HG03558 (cell line): ENCODE measurements around the gene APOL3.
"Not testable (repeated sequence)": the region's sequence is repeated elsewhere in the genome, so short reads cannot be mapped to it uniquely, and the experiment has no call there.

Source experiments
- ATAC-seq: cut with Tn5 transposase; IDR thresholded peaks from one replicate; pipeline ENCODE4 v1.9.1; 2021; ENCODE audit warnings: moderate number of reproducible peaks; ENCODE audit not compliant: unreplicated experiment; ENCODE audit errors: extremely low read depth

APOL3 gene

GRCh38 chr22:36194385-36194784, 33.8 kb upstream of the APOL3 start:
- ATAC-seq = no peak

GRCh38 chr22:36193577-36193976, 33.0 kb upstream of the APOL3 start:
- ATAC-seq = no peak

DNA sequence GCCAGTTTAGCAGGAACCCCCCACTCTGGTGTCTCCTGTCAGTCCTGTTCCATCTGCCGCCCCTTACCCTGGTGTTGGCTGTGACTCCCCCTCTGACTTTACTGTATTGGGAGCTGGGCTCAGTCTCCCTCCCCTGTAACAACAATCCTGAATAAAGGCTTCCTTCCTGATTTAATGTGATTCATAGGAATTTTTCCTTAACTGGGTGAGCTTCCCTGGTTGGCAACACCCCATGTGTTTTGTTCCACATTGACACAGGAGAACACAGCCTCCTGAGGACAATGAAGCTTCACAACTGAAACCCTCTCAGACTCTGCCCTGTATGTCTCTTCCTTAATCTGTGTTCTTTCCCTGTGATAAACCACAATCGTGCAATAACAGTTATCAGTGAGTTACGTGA, 32.6 kb upstream of the APOL3 start:
- ATAC-seq = no peak

DNA sequence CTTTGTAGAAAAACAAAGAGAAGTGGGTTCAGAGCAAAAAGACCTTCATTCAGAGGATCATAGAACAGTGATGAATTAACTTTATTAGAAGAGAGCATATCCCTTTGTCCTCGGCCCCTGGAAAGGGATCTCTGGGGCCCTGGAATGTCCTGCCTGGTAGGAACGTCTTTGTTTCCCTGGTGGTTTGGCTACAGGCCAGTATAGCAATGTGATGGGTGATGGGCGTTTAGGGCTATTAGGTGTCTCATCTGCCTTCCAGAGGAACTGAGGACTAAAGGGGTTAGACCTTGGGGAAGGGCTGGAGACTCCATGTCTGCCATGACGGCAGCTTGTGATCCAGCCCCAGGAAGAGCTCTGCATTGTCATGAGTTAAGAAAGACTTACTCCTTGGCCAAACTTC, 32.0 kb upstream of the APOL3 start:
- no peak for ATAC-seq

- ATAC-seq = no peak
Measured at GRCh38 chr22:36191106-36191836, 30.7 kb upstream of the APOL3 start.

- ATAC-seq = not testable (repeated sequence)
Measured at GRCh38 chr22:36187862-36188261, 27.3 kb upstream of the APOL3 start.

DNA sequence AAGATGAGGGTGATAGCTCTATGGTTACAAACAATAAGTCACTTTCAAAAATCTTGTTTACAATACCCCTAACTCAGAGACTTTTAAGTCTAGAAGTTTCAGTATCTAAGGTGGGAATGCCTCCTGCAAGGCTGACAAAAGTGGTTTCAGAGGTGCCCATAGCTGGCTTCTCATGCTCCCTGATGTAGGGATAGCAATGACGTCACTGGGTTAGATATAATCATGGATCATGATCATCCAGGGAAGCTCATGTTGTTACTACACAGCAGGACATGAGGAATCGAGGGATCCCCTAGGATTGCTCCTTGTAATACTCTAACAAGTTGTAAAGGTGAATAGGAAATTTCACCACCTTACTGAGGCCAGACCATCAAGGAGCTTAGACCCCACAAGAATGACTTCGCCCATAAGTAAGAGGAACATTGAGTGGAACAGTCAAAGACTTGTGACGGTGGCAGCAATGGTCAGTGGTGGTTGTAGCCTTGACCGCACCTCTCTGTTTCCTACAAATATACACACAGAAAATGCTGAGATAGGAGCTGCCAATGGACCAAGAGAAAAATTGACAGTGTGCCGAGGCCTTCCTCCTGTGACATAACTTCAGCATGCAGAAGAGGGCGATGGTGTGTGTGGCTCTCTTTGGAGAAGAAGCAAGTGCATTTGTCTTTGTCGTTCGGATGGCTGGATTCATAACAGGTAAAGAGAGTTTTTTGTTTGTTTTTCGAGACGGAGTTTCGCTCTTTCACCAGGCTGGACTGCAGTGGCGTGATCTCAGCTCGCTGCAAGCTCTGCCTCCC, 25.5 kb upstream of the APOL3 start:
- no peak for ATAC-seq

DNA sequence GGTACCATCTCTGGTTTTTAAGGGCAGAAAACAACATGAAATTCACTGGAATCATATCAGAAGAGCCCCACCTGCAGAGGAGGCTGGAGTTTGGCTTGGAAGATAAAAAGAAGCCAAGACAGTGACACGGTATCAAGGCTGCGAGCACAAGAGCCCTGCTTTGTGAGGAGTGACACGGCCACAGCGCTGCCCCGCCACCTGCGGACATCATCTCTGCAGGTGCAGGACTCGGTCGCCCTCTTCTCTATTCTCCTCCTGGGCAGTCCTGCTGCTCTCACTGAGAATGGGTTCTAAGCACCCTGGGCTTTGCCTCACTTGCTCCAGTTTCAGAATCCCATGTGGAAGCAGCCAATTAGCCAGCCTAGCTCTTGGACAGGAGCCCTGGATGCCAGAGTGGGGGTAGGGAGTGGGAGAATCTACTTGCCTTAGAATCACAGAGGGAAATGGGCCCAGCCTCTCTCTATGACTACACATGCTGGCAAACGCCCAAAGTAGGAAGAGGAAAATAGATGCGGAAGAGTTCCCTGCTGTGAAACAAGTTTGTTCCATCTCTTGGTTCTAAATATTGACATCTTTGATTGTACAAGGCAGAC, 24.0 kb upstream of the APOL3 start:
- ATAC-seq = no peak

DNA sequence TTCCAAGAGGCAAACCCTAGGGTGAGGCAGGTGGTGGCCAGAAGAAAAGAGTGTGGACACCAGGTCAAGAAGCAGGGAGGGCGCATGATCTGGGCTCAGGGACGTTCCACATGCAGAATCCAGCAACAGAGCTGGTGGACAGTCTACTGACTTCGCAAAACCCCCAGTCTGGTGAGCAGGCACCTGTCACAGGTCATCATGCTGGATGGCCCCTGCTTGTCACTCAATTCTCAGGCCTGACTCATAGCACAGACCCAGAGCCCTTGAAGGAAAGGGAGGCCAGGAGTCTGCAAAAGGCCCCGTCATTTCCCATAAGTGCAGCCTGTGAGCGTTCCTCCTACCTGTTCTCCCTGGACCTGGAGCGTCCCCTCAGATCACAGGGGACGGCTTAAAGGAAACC, 22.9 kb upstream of the APOL3 start:
- no peak for ATAC-seq

- ATAC-seq = no peak
Measured at GRCh38 chr22:36182857-36183256, 22.3 kb upstream of the APOL3 start.

DNA sequence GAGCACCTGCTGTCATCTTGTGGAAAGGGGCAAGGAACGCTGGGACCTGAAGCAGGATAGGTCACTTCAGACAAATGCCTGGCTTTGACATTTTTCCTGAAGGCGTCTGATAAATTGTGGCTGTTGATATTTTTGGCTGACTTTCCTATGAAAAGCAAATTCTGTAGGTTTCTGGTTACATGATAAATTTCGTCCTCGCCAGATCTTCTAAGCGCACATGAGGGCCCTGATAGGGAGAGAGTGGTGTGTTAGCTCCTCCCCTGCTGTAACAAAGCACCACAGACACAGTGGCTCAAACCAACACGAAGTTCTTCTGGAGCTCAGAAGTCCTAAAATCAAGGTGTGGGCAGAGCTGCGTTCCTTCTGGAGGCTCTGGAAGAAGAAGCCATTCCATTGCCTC, 21.5 kb upstream of the APOL3 start:
- ATAC-seq = no peak

GRCh38 chr22:36180928-36181327, 20.4 kb upstream of the APOL3 start:
- ATAC-seq = no peak

GRCh38 chr22:36180038-36180880, 19.7 kb upstream of the APOL3 start:
- no peak for ATAC-seq

DNA sequence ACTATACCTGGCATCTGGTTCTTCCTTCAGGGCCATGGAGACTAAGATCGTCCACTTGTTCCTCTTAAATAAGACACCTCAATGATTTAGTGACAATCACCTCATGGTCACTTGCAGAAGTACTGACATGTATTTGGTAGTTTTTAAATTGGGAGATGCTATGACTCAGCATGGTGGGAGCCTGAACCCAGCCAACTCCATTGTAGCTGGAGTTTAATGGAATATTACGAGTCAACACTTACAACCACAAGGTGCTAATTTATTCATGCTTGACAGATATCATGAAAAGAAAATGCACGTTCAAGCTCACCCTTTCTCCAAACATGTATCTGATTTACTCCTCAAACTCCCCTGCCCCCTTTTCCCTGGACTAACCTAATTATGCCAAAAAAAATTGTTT, 16.6 kb upstream of the APOL3 start:
- no peak for ATAC-seq

GRCh38 chr22:36175892-36176291, 15.3 kb upstream of the APOL3 start:
- ATAC-seq = no peak

DNA sequence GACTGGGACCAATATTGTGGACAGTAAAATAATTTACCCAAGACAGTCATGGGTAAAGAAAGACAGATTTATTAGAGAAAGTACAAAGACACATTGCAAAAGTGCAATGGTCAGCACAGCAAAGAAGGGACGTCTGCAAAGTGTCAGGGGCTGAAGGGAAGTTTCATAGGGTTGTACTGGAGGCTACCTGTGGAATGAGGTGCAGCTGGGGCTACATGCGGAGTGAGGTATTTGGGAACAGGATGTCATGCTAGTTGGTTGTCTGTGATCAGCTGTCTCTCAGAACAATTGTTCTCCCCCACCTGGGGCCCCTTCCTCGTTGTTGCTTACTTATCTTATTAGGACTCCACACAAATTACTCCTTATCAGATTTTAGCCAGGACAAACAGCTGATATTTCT, 11.4 kb upstream of the APOL3 start:
- no peak for ATAC-seq

- no peak for ATAC-seq
Measured at GRCh38 chr22:36166518-36167220, 6.1 kb upstream of the APOL3 start.

GRCh38 chr22:36166086-36166485, 5.5 kb upstream of the APOL3 start:
- no peak for ATAC-seq

DNA sequence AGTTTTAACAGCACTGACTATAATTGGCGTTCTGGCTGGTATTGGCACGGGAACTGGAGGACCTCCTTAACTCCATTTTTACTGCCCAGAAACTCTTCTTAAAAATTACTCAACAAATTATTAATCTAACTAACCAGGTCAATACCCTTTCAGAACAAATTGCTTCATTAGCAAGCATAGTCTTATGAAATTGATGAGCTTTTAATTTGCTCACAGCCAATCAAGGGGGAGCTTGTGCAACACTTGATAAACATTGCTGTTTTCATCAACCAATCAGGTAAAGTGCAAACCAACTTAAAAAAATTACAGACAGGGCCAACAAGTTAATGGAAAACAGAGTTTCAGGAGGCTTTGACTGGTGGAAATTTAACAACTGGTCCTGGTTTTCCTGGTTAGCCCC, 4.6 kb upstream of the APOL3 start:
- ATAC-seq = no peak

- no peak for ATAC-seq
Measured at GRCh38 chr22:36164621-36165020, 4.1 kb upstream of the APOL3 start.
